ENCODE data around the gene REPIN1.

GRCh38 chr7:150381096-150381495 lies 12.5 kb downstream of the REPIN1 start:
- TF ChIP-seq CTCF (IDR thresholded peaks at IDR 0.05) (no peak), EZH2 (IDR thresholded peaks at IDR 0.05; ENCODE audit: borderline replicate concordance, insufficient read depth, low read depth, low read length, poor library complexity, severe bottlenecking) (no peak)
